ENCODE results near the gene NRIP3. TPM values are rescaled to one million over a fixed set of nuclear protein-coding genes. Genes with fewer than 3 reads are reported as not detected.
"Not testable (repeated sequence)": the region's sequence is repeated elsewhere in the genome, so short reads cannot be mapped to it uniquely, and the experiment has no call there.

NRIP3 gene
- total RNA-seq, 1 donor from 2014 or later: 1.0 TPM

DNA sequence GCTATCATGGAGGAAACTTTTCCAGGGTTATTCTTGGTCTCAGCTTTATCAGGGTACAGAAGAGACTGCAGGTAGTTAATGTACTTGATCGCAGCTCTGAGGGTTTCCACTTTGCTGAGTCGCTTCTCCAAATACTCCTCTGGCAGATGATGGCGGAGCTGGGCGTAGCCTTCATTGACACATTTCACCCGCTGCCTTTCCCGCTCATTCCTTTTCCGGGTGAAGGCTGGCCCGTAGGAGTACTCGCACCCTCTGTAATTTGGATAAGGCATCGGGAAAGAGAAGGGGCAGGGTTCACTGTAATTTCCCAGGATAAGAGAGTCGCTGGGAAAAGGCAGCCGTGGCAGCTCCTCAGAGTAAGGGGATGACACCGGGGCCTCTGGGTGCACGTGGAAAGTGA lies 66.1 kb downstream of the NRIP3 start:
- intact Hi-C loops (cut with DNase I): no loop called here
- DNase-seq (ENCODE audit: low spot score): no peak

DNA sequence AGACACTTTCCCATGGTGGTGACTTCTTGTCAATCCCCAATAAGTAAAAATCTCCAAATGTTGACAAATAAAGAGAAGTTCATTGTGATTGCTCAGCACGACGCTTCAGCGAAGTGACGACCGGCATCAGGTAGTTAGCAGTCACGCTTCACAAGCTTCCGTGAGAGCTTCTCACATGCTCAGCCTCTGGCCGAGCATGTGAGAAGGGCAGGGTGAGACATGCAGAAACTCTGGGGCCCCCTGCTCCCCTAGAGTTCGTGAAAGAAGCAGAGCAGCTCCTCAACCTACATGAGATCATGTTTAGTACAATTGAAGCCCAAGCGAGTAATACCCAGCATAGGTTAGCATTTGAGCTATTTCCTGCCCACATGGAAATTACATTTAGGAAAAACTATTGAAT lies 66.6 kb downstream of the NRIP3 start:
- no peak for DNase-seq (ENCODE audit: low spot score)
- intact Hi-C loops (cut with DNase I): no loop called here

GRCh38 chr11:8935789-8936188 lies 68.0 kb downstream of the NRIP3 start:
- intact Hi-C loops (cut with DNase I); DNase-seq (ENCODE audit: low spot score): not testable (repeated sequence)

GRCh38 chr11:8934742-8935488 lies 68.9 kb downstream of the NRIP3 start:
- no peak for DNase-seq (ENCODE audit: low spot score)
- intact Hi-C loops (cut with DNase I): no loop called here

GRCh38 chr11:8933931-8934330 lies 69.9 kb downstream of the NRIP3 start:
- DNase-seq (ENCODE audit: low spot score): no peak
- intact Hi-C loops (cut with DNase I): no loop called here

DNA sequence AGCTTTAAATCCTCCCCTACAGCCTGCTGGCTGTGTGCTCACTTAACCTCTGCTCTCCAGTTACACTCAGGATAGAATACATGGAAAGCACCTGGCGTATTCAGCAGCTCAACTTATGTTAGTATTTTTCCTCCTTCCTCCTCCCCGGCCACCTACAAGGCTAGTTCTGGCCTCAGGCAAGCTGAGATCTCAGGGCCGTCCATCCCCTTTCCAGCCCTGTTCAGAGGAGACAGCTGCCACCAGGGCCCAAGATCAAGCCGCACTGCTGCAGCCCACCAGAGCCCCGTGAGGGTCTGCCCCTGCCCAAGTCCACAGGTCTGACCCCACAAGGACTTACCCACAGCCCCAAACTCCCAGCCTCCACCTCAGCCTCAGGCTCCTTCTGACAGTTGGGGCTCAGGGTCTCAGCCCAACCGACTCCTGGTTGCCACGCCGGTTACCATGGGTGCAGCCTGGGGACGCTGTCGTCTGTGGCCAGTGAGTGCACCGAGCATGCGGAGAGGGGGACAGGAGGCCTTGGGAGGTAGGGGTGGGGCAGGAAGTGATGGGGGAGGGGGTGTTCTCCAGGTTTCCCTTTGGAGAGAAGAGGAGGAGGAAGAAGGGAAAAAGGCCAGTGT lies 71.1 kb downstream of the NRIP3 start, which contains the start of gene C11orf16:
Gene C11orf16, minus strand, starts transcription at position 384 of the 617 bp plus-strand sequence. CDS start 639 bp downstream, outside the sequence.
- intact Hi-C loops (cut with DNase I): no loop called here
- DNase-seq (ENCODE audit: low spot score): no peak

Other genes with a start within 250 kb of the NRIP3 start
- gene AKIP1, start 92.8 kb downstream of the NRIP3 start, total RNA-seq: 28.1 TPM
- not detected for gene C11orf16, start 71.1 kb downstream of the NRIP3 start, total RNA-seq
- not detected for gene ASCL3, start 61.0 kb downstream of the NRIP3 start, total RNA-seq
- 43.7 TPM for gene TMEM9B, start 39.6 kb downstream of the NRIP3 start, total RNA-seq
- 3.9 TPM for gene SCUBE2, start 87.6 kb upstream of the NRIP3 start, total RNA-seq